K562 (cell line): ENCODE measurements around the gene NTRK3. TPM values are rescaled to one million over a fixed set of nuclear protein-coding genes. Genes with fewer than 3 reads are reported as not detected.

Experiments
- ATAC-seq: fragments of 200-7000 bp; cut with Tn5 transposase; 3 replicates; pipeline ENCODE4 v1.9.1; 2020; ENCODE audit warnings: moderate library complexity
- BruUV-seq: library from RNA; stranded (reverse); fragments of 400-500 nt; replicated peaks from 2 replicates; lab custom pipeline; 2021; lab: Mats Ljungman, UMichigan
- CTCF ChIA-PET: fragments of 300-600 bp; formaldehyde crosslinking; extraction: SDS; loops from one replicate; lab custom pipeline; 2021; ENCODE audit warnings: low intra/inter-chr PET ratio; lab: Yijun Ruan, JAX
- POLR2A ChIA-PET: fragments of 300-600, 350-650 bp; sonication (Branson Sonifier 250); formaldehyde crosslinking; extraction: SDS; loops from one replicate; lab custom pipeline; 2021; ENCODE audit warnings: antibody characterized with exemption, inconsistent platforms; lab: Yijun Ruan, JAX
- DNase-seq, 4 experiments: peaks; one replicate each; pipeline versions ENCODE4 v3.0.0 to v3.0.0-alpha.2; 2011 to 2018; ENCODE audit warnings: low spot score in 3 of 4, mixed read lengths in 3 of 4; ENCODE audit errors: extremely low read depth in 1 of 4
- FAIRE-seq: peaks from 2 replicates; lab custom pipeline; 2011; peaks lifted over from hg19 to GRCh38; lab: Jason Lieb, UNC
- H2AFZ ChIP-seq: 2 replicates; pipeline ENCODE4 v1.6.0; 2011; ENCODE audit warnings: low read depth, low read length, control low read depth, inconsistent platforms
- H3K27ac ChIP-seq: fragments of 200-600 bp; 3 replicates; pipeline ENCODE4 v1.8.0; 2011; ENCODE audit warnings: low read depth, mild to moderate bottlenecking, control low read depth, inconsistent platforms, low read length, moderate library complexity, mixed read lengths; ENCODE audit errors: extremely low read depth
- H3K27me3 ChIP-seq, 2 experiments: fragments of 300-600 bp in 1 of 2; 2 replicates in 1 of 2; 3 replicates in 1 of 2; pipeline versions ENCODE4 v1.6.0 to v1.8.0; 2011; ENCODE audit warnings: inconsistent platforms in 2 of 2, low read length in 2 of 2, mild to moderate bottlenecking in 1 of 2, mixed read lengths in 1 of 2, moderate library complexity in 1 of 2; ENCODE audit not compliant: control insufficient read depth in 2 of 2, insufficient read depth in 2 of 2
- H3K36me3 ChIP-seq: fragments of 300-600 bp; 3 replicates; pipeline ENCODE4 v1.8.0; 2011; ENCODE audit warnings: mild to moderate bottlenecking, low read length, inconsistent platforms; ENCODE audit not compliant: control insufficient read depth, insufficient read depth
- H3K4me1 ChIP-seq, 2 experiments: fragments of 200-600 bp in 1 of 2; replicated peaks in 1 of 2; 2 replicates in 1 of 2; 3 replicates in 1 of 2; pipeline versions ENCODE4 v1.5.1 to v1.8.0; 2011; ENCODE audit warnings: inconsistent platforms in 2 of 2, low read length in 2 of 2, mild to moderate bottlenecking in 1 of 2, mixed read lengths in 1 of 2, moderate library complexity in 1 of 2; ENCODE audit not compliant: control insufficient read depth in 2 of 2, insufficient read depth in 2 of 2
- H3K4me2 ChIP-seq: 2 replicates; pipeline ENCODE4 v1.6.1; 2011; ENCODE audit warnings: low read length, control low read depth, inconsistent platforms, mixed read lengths; ENCODE audit not compliant: insufficient read depth
- H3K4me3 ChIP-seq: fragments of 200-600 bp; sonication (generic), shearing (Covaris generic); 2 replicates; pipeline ENCODE4 v1.5.1; 2016; ENCODE audit warnings: control low read depth, inconsistent platforms
- H3K79me2 ChIP-seq: fragments of 200-600 bp; 3 replicates; pipeline ENCODE4 v1.8.0; 2011; ENCODE audit warnings: low read length, inconsistent platforms; ENCODE audit not compliant: control insufficient read depth, insufficient read depth
- H3K9ac ChIP-seq, 2 experiments: 2 replicates each; pipeline versions ENCODE4 v1.6.0 to v1.6.1; 2011; ENCODE audit warnings: low read depth in 2 of 2, low read length in 2 of 2, control low read depth in 1 of 2, inconsistent platforms in 1 of 2, mild to moderate bottlenecking in 1 of 2, mixed read lengths in 1 of 2; ENCODE audit not compliant: insufficient read depth in 1 of 2
- H3K9me1 ChIP-seq: one replicate; pipeline ENCODE4 v1.6.0; 2011; ENCODE audit warnings: inconsistent platforms, mild to moderate bottlenecking, low read length, moderate library complexity; ENCODE audit not compliant: control insufficient read depth, insufficient read depth
- H3K9me3 ChIP-seq: replicated peaks from 2 replicates; pipeline ENCODE4 v1.5.1; 2011; ENCODE audit warnings: low read depth, low read length, inconsistent platforms; ENCODE audit not compliant: control insufficient read depth, insufficient read depth
- H4K20me1 ChIP-seq: replicated peaks from 2 replicates; pipeline ENCODE4 v1.6.1; 2011; ENCODE audit warnings: low read length, inconsistent platforms, mixed read lengths; ENCODE audit not compliant: control insufficient read depth, insufficient read depth
- DNMT1 ChIP-seq: fragments of 450-650 bp; IDR thresholded peaks from 2 replicates; pipeline ENCODE4 v1.6.1; 2016; ENCODE audit warnings: antibody characterized with exemption, mild to moderate bottlenecking
- E2F3 ChIP-seq: fragments of 250-450 bp; sonication (Bioruptor Pico); IDR thresholded peaks from 2 replicates; pipeline ENCODE4 v1.4.0; 2020; ENCODE audit warnings: mild to moderate bottlenecking
- MCM2 ChIP-seq: fragments of 450-650 bp; IDR thresholded peaks from 2 replicates; pipeline ENCODE4 v1.6.1; 2017; ENCODE audit warnings: low read depth, mild to moderate bottlenecking
- MCM3 ChIP-seq: fragments of 450-650 bp; IDR thresholded peaks from 2 replicates; pipeline ENCODE4 v1.6.1; 2016
- RBBP5 ChIP-seq: fragments of 200-600 bp; sonication (generic); IDR thresholded peaks from 2 replicates; pipeline ENCODE4 v1.6.1; 2012; ENCODE audit warnings: borderline replicate concordance, mild to moderate bottlenecking, low read length, control low read depth, inconsistent platforms; ENCODE audit not compliant: insufficient read depth, poor library complexity, severe bottlenecking
- RREB1 ChIP-seq: fragments of 250-450 bp; sonication (Bioruptor Pico); IDR thresholded peaks from 2 replicates; pipeline ENCODE4 v1.4.0; 2020
- SUPT5H ChIP-seq: fragments of 450-650 bp; IDR thresholded peaks from 2 replicates; pipeline ENCODE4 v1.6.1; 2016
- ZFPM2 ChIP-seq: fragments of 250-450 bp; sonication (Bioruptor Pico); IDR thresholded peaks from 2 replicates; pipeline ENCODE4 v1.5.1; 2022; ENCODE audit warnings: mild to moderate bottlenecking
- ZNF175 ChIP-seq: fragments of 200-800 bp; sonication (Bioruptor generic); IDR thresholded peaks from 2 replicates; pipeline ENCODE4 v1.6.1; 2016; ENCODE audit warnings: low read depth, mild to moderate bottlenecking, missing genetic modification characterization, missing compliant biosample characterization
- ZNF212 ChIP-seq: fragments of 450-650 bp; formaldehyde crosslinking; IDR thresholded peaks from 2 replicates; pipeline ENCODE4 v1.4.0; 2020; ENCODE audit warnings: mild to moderate bottlenecking
- ZNF224 ChIP-seq: sonication (generic); formaldehyde crosslinking; IDR thresholded peaks from 2 replicates; pipeline ENCODE4 v1.8.0; 2022; ENCODE audit warnings: mild to moderate bottlenecking, missing genetic modification reagents
- ZNF695 ChIP-seq: fragments of 450-650 bp; formaldehyde crosslinking; IDR thresholded peaks from 2 replicates; pipeline ENCODE4 v1.4.0; 2020; ENCODE audit warnings: mild to moderate bottlenecking, moderate library complexity
- WGBS: fragments of 100-300 bp; shearing (Covaris generic); methylation state at CpG from one replicate; pipeline ENCODE4 v1.1.6; 2016; ENCODE audit warnings: low coverage, mixed read lengths; ENCODE audit not compliant: insufficient coverage; ENCODE audit errors: missing lambda C conversion rate; 5-methylcytosine and 5-hydroxymethylcytosine counted together
- in situ Hi-C: fragments of 300-500 bp; cut with MboI; formaldehyde crosslinking; loops from 4 replicates; pipeline ENCODE4 v1.15.0; 2018; ENCODE audit warnings: inconsistent platforms, mixed read lengths
- intact Hi-C: fragments of 100-400 bp; cut with micrococcal nuclease; formaldehyde crosslinking; loops from 2 replicates; pipeline ENCODE4 v1.14.2; 2022
- polyA plus RNA-seq, 8 experiments: library from polyadenylated mRNA; depleted of rRNA in 4 of 8; stranded (reverse) in 5 of 8; unstranded in 3 of 8; fragments of >200 nt; fragmentation: Nextera tagmentation in 2 of 8; fragmentation: Illumina TruSeq in 1 of 8; extraction: Ambion mirVana in 2 of 8; extraction: Trizol in 1 of 8; gene quantifications; 2 replicates each; pipeline versions ENCODE4 v1.2.1 to v1.2.3, GENCODE V29; 2011 to 2014; ENCODE audit warnings: inconsistent platforms in 1 of 8, missing spikeins in 1 of 8
- total RNA-seq, 7 experiments: library from RNA; depleted of rRNA in 6 of 7; stranded (reverse); fragments of >200 nt in 6 of 7; fragmentation: Illumina TruSeq in 2 of 7; extraction: Trizol in 2 of 7; gene quantifications; 2 replicates each; pipeline versions ENCODE4 v1.2.1 to v1.2.3, GENCODE V29; 2011 to 2021; ENCODE audit warnings: low replicate concordance in 1 of 7

Gene NTRK3
- total and polyA plus RNA-seq, 9 of the 15 experiments (the other 6 are each of a cell fraction or from before 2014, with no cell fraction given) = 0.11 to 0.13 TPM; not detected in 7

GRCh38 chr15:88179562-88179961, 77.0 kb downstream of the NTRK3 start:
- no peaks in the 10 kb centered on the region for H3K4me1 ChIP-seq
- WGBS = 0% methylated on average over 3 of the region's 3 CpGs
- no peaks in the 10 kb centered on the region for H4K20me1 ChIP-seq
- CTCF ChIA-PET = no interaction called here
- no peak overlapping the region for H3K4me2 ChIP-seq
- H3K4me3 ChIP-seq = no peak overlapping the region
- H3K9ac ChIP-seq = no peak overlapping the region
- in situ Hi-C loops = no loop called here
- intact Hi-C loops = no loop called here
- no peak overlapping the region for H2AFZ ChIP-seq
- DNase-seq (no peak), ATAC-seq (no peak), FAIRE-seq (no peak)
- H3K27me3 ChIP-seq = no peaks in the 10 kb centered on the region
- TF ChIP-seq ZNF224 (CRISPR knock-in tag) (no peak), RREB1 (no peak), ZFPM2 (CRISPR knock-in tag) (no peak), DNMT1 (no peak), ZNF212 (no peak), MCM3 (no peak), SUPT5H (no peak), E2F3 (CRISPR knock-in tag) (no peak), RBBP5 (no peak), ZNF175 (CRISPR knock-in tag) (no peak), MCM2 (no peak), ZNF695 (no peak)
- no peak overlapping the region for H3K27ac ChIP-seq
- POLR2A ChIA-PET = no interaction called here
- H3K79me2 ChIP-seq = no peaks in the 10 kb centered on the region
- H3K9me3 ChIP-seq = no peaks in the 10 kb centered on the region
- no peaks in the 10 kb centered on the region for H3K36me3 ChIP-seq
- H3K9me1 ChIP-seq = no peaks in the 10 kb centered on the region
- no TSS peak for BruUV-seq
